Measurements from ENCODE around the gene MRRF.
"Not testable (repeated sequence)": the region's sequence is repeated elsewhere in the genome, so short reads cannot be mapped to it uniquely, and the experiment has no call there.

The MRRF gene

GRCh38 chr9:122363131-122363530, 98.4 kb downstream of the MRRF start:
- not testable (repeated sequence) for DNase-seq

GRCh38 chr9:122364117-122364782, 99.6 kb downstream of the MRRF start:
- DNase-seq: no peak

GRCh38 chr9:122364783-122365150, 100.1 kb downstream of the MRRF start:
- DNase-seq: no peak

GRCh38 chr9:122366074-122366660, 101.5 kb downstream of the MRRF start:
- DNase-seq: no peak

- DNase-seq: no peak
These were observed 102.4 kb downstream of the MRRF start for GRCh38 chr9:122367065-122367464.

- no peak for DNase-seq
These were observed 103.2 kb downstream of the MRRF start for GRCh38 chr9:122367774-122368460.

GRCh38 chr9:122368642-122369041, 104.0 kb downstream of the MRRF start:
- DNase-seq: no peak

GRCh38 chr9:122370303-122370702, 105.6 kb downstream of the MRRF start:
- no peak for DNase-seq

- no peak for DNase-seq
These were observed 106.4 kb downstream of the MRRF start, which contains the start of gene PTGS1 for GRCh38 chr9:122370869-122371755. PTGS1 (plus strand) TSS chr9:122371024; CDS start chr9:122371085, 61 bp downstream.

- no peak for DNase-seq
These were observed 107.2 kb downstream of the MRRF start for GRCh38 chr9:122371846-122372245.

- no peak for DNase-seq
These were observed 108.5 kb downstream of the MRRF start for GRCh38 chr9:122372856-122373845.

- DNase-seq: no peak
These were observed 110.3 kb downstream of the MRRF start for GRCh38 chr9:122374885-122375420.

- DNase-seq: no peak
These were observed 112.1 kb downstream of the MRRF start for GRCh38 chr9:122376796-122377195.

- DNase-seq: no peak
These were observed 112.8 kb downstream of the MRRF start for GRCh38 chr9:122377241-122378164.

GRCh38 chr9:122378236-122378635, 113.6 kb downstream of the MRRF start:
- no peak for DNase-seq

GRCh38 chr9:122379340-122379739, 114.7 kb downstream of the MRRF start:
- no peak for DNase-seq

- DNase-seq: no peak
These were observed 115.6 kb downstream of the MRRF start for GRCh38 chr9:122380293-122380692.

Data from NK-92 treated with Interleukin-12 subunit alpha and Interleukin-12 subunit beta, amount 100 ng/mL, for 24 hours (cell line).